HepG2 (cell line): Measurements from ENCODE around the gene CCDC154. TPM values are rescaled to one million over a fixed set of nuclear protein-coding genes. Genes with fewer than 3 reads are reported as not detected.

Source experiments
- ATAC-seq: fragments of 200-7000 bp; cut with Tn5 transposase; 3 replicates; pipeline ENCODE4 v1.9.1; 2020; ENCODE audit warnings: mild to moderate bottlenecking, moderate library complexity
- BruUV-seq: library from RNA; stranded (reverse); fragments of 400-500 nt; replicated peaks from 2 replicates; lab custom pipeline; 2021; lab: Mats Ljungman, UMichigan
- CTCF ChIA-PET: fragments of 300-600 bp; formaldehyde crosslinking; extraction: SDS; loops from one replicate; lab custom pipeline; 2021; ENCODE audit warnings: low total read pairs, inconsistent platforms, low intra/inter-chr PET ratio; lab: Yijun Ruan, JAX
- POLR2A ChIA-PET: fragments of 350-600 bp; sonication (Branson Sonifier 250); formaldehyde crosslinking; loops from one replicate; lab custom pipeline; 2020; ENCODE audit warnings: antibody characterized with exemption, inconsistent platforms; lab: Yijun Ruan, JAX
- DNase-seq: peaks from one replicate; pipeline ENCODE4 v3.0.0-alpha.2; 2015; ENCODE audit warnings: low spot score
- FAIRE-seq: peaks from 3 replicates; lab custom pipeline; 2011; peaks lifted over from hg19 to GRCh38; lab: Jason Lieb, UNC
- H2AFZ ChIP-seq: one replicate; pipeline ENCODE4 v1.6.1; 2011; ENCODE audit warnings: low read length, inconsistent platforms
- H3K27ac ChIP-seq: fragments of 300-600 bp; 3 replicates; pipeline ENCODE4 v1.8.0; 2011; ENCODE audit warnings: mixed run types, mild to moderate bottlenecking, mixed read lengths, low read length, inconsistent platforms; ENCODE audit not compliant: insufficient read depth; ENCODE audit errors: extremely low read length
- H3K27me3 ChIP-seq, 2 experiments: fragments of 200-600 bp in 1 of 2; 2 replicates in 1 of 2; 3 replicates in 1 of 2; pipeline versions ENCODE4 v1.6.0 to v1.8.0; 2011; ENCODE audit warnings: low read length in 2 of 2, mild to moderate bottlenecking in 2 of 2, moderate library complexity in 2 of 2, inconsistent platforms in 1 of 2; ENCODE audit not compliant: insufficient read depth in 2 of 2, control insufficient read depth in 1 of 2
- H3K36me3 ChIP-seq, 2 experiments: fragments of 200-600 bp in 1 of 2; replicated peaks in 1 of 2; 2 replicates in 1 of 2; 3 replicates in 1 of 2; pipeline versions ENCODE4 v1.5.1 to v1.8.0; 2011; ENCODE audit warnings: low read length in 2 of 2, inconsistent platforms in 1 of 2; ENCODE audit not compliant: insufficient read depth in 2 of 2, control insufficient read depth in 1 of 2
- H3K4me1 ChIP-seq: 2 replicates; pipeline ENCODE4 v1.5.1; 2012; ENCODE audit warnings: low read length, inconsistent platforms; ENCODE audit not compliant: insufficient read depth
- H3K4me2 ChIP-seq: 2 replicates; pipeline ENCODE4 v1.6.0; 2011; ENCODE audit warnings: low read depth, low read length, inconsistent platforms
- H3K4me3 ChIP-seq, 3 experiments: fragments of 200-600 bp in 1 of 3; sonication (generic), shearing (Covaris generic) in 1 of 3; replicated peaks in 1 of 3; 2 replicates each; pipeline ENCODE4 v1.5.1; 2011 to 2016; ENCODE audit warnings: low read length in 3 of 3, inconsistent platforms in 2 of 3, low read depth in 2 of 3, mild to moderate bottlenecking in 2 of 3, control low read depth in 1 of 3, mixed read lengths in 1 of 3; ENCODE audit not compliant: insufficient read depth in 1 of 3
- H3K79me2 ChIP-seq: one replicate; pipeline ENCODE4 v1.6.1; 2011; ENCODE audit warnings: low read length, inconsistent platforms; ENCODE audit not compliant: insufficient read depth
- H3K9ac ChIP-seq: 2 replicates; pipeline ENCODE4 v1.6.0; 2011; ENCODE audit warnings: mild to moderate bottlenecking, low read depth, low read length, inconsistent platforms; ENCODE audit not compliant: insufficient read depth
- H3K9me3 ChIP-seq: 2 replicates; pipeline ENCODE4 v1.5.1; 2012; ENCODE audit warnings: mild to moderate bottlenecking, low read length
- H4K20me1 ChIP-seq: 2 replicates; pipeline ENCODE4 v1.6.0; 2011; ENCODE audit warnings: inconsistent platforms, mild to moderate bottlenecking, low read length, moderate library complexity; ENCODE audit not compliant: insufficient read depth
- FOXO4 ChIP-seq: sonication (generic); formaldehyde crosslinking; conservative IDR thresholded peaks from 2 replicates; pipeline ENCODE4 v1.8.1; 2023; ENCODE audit warnings: missing genetic modification reagents
- GPN1 ChIP-seq: sonication (generic); formaldehyde crosslinking; IDR thresholded peaks from 2 replicates; pipeline ENCODE4 v1.5.1; 2020; ENCODE audit warnings: missing genetic modification reagents, borderline replicate concordance
- HOXD1 ChIP-seq: sonication (generic); formaldehyde crosslinking; IDR thresholded peaks from 2 replicates; pipeline ENCODE4 v1.5.0; 2020; ENCODE audit warnings: missing genetic modification reagents
- NONO ChIP-seq, 2 experiments: fragments of 450-650 bp in 1 of 2; sonication (generic) in 1 of 2; formaldehyde crosslinking in 1 of 2; IDR thresholded peaks in 1 of 2; conservative IDR thresholded peaks in 1 of 2; 2 replicates each; pipeline versions ENCODE4 v1.6.1 to v1.8.0; 2017 to 2022; ENCODE audit warnings: mild to moderate bottlenecking in 1 of 2, missing genetic modification reagents in 1 of 2, moderate library complexity in 1 of 2
- ZBTB39 ChIP-seq: sonication (generic); formaldehyde crosslinking; IDR thresholded peaks from 2 replicates; pipeline ENCODE4 v1.5.0; 2020; ENCODE audit warnings: missing genetic modification reagents
- ZFYVE20 ChIP-seq: sonication (generic); formaldehyde crosslinking; IDR thresholded peaks from 2 replicates; pipeline ENCODE4 v1.8.0; 2023; ENCODE audit warnings: low read depth, mild to moderate bottlenecking, moderate library complexity, missing genetic modification reagents, borderline replicate concordance
- ZNF275 ChIP-seq: sonication (generic); formaldehyde crosslinking; IDR thresholded peaks from 2 replicates; pipeline ENCODE4 v1.8.0; 2022; ENCODE audit warnings: missing genetic modification reagents, mild to moderate bottlenecking, inconsistent platforms, borderline replicate concordance
- ZNF296 ChIP-seq: sonication (generic); formaldehyde crosslinking; conservative IDR thresholded peaks from 2 replicates; pipeline ENCODE4 v1.5.0; 2020; ENCODE audit warnings: mild to moderate bottlenecking, missing genetic modification reagents
- ZNF33A ChIP-seq: sonication (generic); formaldehyde crosslinking; IDR thresholded peaks from 2 replicates; pipeline ENCODE4 v1.5.1; 2020; ENCODE audit warnings: missing genetic modification reagents, mild to moderate bottlenecking, moderate library complexity, borderline replicate concordance
- ZNF574 ChIP-seq: sonication (generic); formaldehyde crosslinking; IDR thresholded peaks from 2 replicates; pipeline ENCODE4 v1.4.0; 2020; ENCODE audit warnings: missing genetic modification reagents
- ZNF772 ChIP-seq: sonication (generic); formaldehyde crosslinking; IDR thresholded peaks from 2 replicates; pipeline ENCODE4 v1.5.0; 2020; ENCODE audit warnings: mild to moderate bottlenecking, missing genetic modification reagents
- ZUFSP ChIP-seq: sonication (generic); formaldehyde crosslinking; IDR thresholded peaks from 2 replicates; pipeline ENCODE4 v1.9.0; 2021; ENCODE audit warnings: missing genetic modification reagents, mild to moderate bottlenecking, borderline replicate concordance
- WGBS: methylation state at CpG from one replicate; pipeline ENCODE4 v1.1.6; 2017; ENCODE audit warnings: low lambda C conversion rate; 5-methylcytosine and 5-hydroxymethylcytosine counted together
- in situ Hi-C: cut with HindIII; loops from 2 replicates; pipeline ENCODE4 v1.10.0; 2017; ENCODE audit warnings: low pct_unique_long_range_greater_than_20kb; ENCODE audit not compliant: extremely low pct_ligation_motif_present
- intact Hi-C: fragments of 100-400 bp; cut with micrococcal nuclease; formaldehyde crosslinking; loops from one replicate; pipeline ENCODE4 v1.10.0; 2022; ENCODE audit not compliant: unreplicated experiment
- polyA plus RNA-seq, 8 experiments: library from polyadenylated mRNA; depleted of rRNA in 3 of 8; stranded (reverse) in 7 of 8; unstranded in 1 of 8; fragments of >200 nt; fragmentation: Illumina TruSeq in 4 of 8; extraction: Trizol in 4 of 8; gene quantifications; 2 replicates each; pipeline versions ENCODE4 v1.2.1 to v1.2.3, GENCODE V29; 2011 to 2016; ENCODE audit warnings: low read depth in 4 of 8, missing spikeins in 1 of 8, mixed read lengths in 1 of 8; ENCODE audit not compliant: insufficient read depth in 1 of 8
- total RNA-seq, 5 experiments: library from RNA; depleted of rRNA; stranded (reverse); fragments of >200 nt; fragmentation: Illumina TruSeq; extraction: Trizol; gene quantifications; 2 replicates each; pipeline ENCODE4 v1.2.3, GENCODE V29; 2016; ENCODE audit warnings: low read depth in 1 of 5

CCDC154 gene
- total and polyA plus RNA-seq, 2 of the 13 experiments (the other 11 are each of a cell fraction or from before 2014, with no cell fraction given) = 0.92 to 1.5 TPM

DNA sequence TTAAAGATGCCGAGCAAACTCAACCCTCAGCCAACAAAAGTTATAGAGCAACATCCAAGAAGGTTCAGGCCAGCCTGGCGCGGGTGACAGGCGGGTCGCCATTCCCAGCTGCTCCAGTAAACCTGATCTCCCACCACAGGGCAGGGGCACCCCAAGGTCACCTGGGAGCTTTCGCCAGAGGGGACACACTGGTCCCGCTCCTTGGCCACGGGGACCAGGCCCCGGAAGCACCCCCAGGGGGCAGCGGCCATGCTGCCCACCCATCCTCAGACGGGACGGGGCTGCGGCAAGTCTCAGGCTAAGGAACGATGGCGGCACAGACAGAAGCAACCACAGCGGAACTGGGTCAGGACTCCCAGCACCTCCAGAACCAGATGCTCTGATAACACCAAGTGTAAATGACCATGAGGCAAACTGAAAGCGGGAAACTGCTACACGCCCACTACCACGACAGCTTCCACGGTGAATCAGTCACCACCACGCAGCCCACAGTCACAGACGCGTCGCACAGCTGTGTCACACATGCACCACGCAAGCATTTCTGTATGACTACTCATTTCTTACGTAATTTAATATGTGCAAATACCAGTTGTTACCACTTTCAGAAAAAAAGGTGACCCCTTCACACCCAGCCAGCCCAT is 14.1 kb upstream of the CCDC154 start:
- in situ Hi-C loops = no loop called here
- 95% methylated on average over 15 of the region's 26 CpGs for WGBS
- H3K9ac ChIP-seq = no peak overlapping the region
- H3K4me1 ChIP-seq = no peaks in the 10 kb centered on the region
- H3K27me3 ChIP-seq = no peaks in the 10 kb centered on the region
- H3K79me2 ChIP-seq = no peaks in the 10 kb centered on the region
- no peak overlapping the region for H3K27ac ChIP-seq
- no peak overlapping the region for H3K4me3 ChIP-seq
- ChIA-PET POLR2A (no interaction called here), CTCF (no interaction called here)
- no TSS peak for BruUV-seq
- H3K9me3 ChIP-seq = no peaks in the 10 kb centered on the region
- H3K36me3 ChIP-seq = peaks cover 15 to 30% of the 10 kb centered on the region in 2 experiments; a peak in 4 of 5 replicates
- FAIRE-seq = no peak
- no peak for DNase-seq
- intact Hi-C loops = no loop called here
- no peaks in the 10 kb centered on the region for H4K20me1 ChIP-seq
- H2AFZ ChIP-seq = no peak overlapping the region
- ATAC-seq = no peak
- H3K4me2 ChIP-seq = no peak overlapping the region
- TF ChIP-seq HOXD1 (no peak), ZNF33A (CRISPR knock-in tag) (no peak), ZNF772 (CRISPR knock-in tag) (no peak), ZFYVE20 (CRISPR knock-in tag) (no peak), GPN1 (CRISPR knock-in tag) (no peak), NONO (IDR thresholded peaks at IDR 0.05) (no peak), NONO (CRISPR knock-in tag; conservative IDR thresholded peaks at IDR 0.05) (no peak), ZUFSP (no peak), ZNF574 (CRISPR knock-in tag) (no peak), ZNF296 (CRISPR knock-in tag) (no peak), ZBTB39 (no peak), ZNF275 (CRISPR knock-in tag) (no peak), FOXO4 (no peak)
